GM12892 (cell line): ENCODE measurements around the gene SLC30A10.

Experiments
- POLR2A ChIP-seq: IDR thresholded peaks from 2 replicates; pipeline ENCODE4 v1.6.1; 2011; ENCODE audit warnings: low read depth, low read length, control low read depth
- POLR2AphosphoS5 ChIP-seq: IDR thresholded peaks from 2 replicates; pipeline ENCODE4 v1.6.1; 2011; ENCODE audit warnings: low read depth, low read length, control low read depth
- TAF1 ChIP-seq: IDR thresholded peaks from 2 replicates; pipeline ENCODE4 v1.6.1; 2011; ENCODE audit warnings: low read depth, mild to moderate bottlenecking, control low read depth, low read length, borderline replicate concordance

GRCh38 chr1:219952361-219952760, 24.0 kb upstream of the SLC30A10 start:
- TF ChIP-seq POLR2AphosphoS5: no peak
- no peak for TF ChIP-seq TAF1
- TF ChIP-seq POLR2A: no peak
